GM18502 (cell line): ENCODE results near the gene SAPCD2.
A peak's percentile ranks its signal among the peaks of the same experiment; 100 is the strongest.
"Not testable (repeated sequence)": the region's sequence is repeated elsewhere in the genome, so short reads cannot be mapped to it uniquely, and the experiment has no call there.

Source experiments
- ATAC-seq: cut with Tn5 transposase; IDR thresholded peaks from one replicate; pipeline ENCODE4 v1.9.1; 2021; ENCODE audit warnings: mild to moderate bottlenecking; ENCODE audit not compliant: unreplicated experiment, poor library complexity

The SAPCD2 gene

GRCh38 chr9:137070201-137070905 lies at the start of gene SAPCD2:
Gene SAPCD2, minus strand, starts transcription at chr9:137070557. Its CDS starts 97 bp downstream, at chr9:137070460.
- ATAC-seq, result peak; percentile 76

- ATAC-seq, result not testable (repeated sequence)
These were observed 47.8 kb upstream of the SAPCD2 start for GRCh38 chr9:137118092-137118603.

- ATAC-seq, result no peak
These were observed 46.9 kb upstream of the SAPCD2 start for GRCh38 chr9:137117269-137117731.

- no peak for ATAC-seq
These were observed 46.4 kb upstream of the SAPCD2 start for GRCh38 chr9:137116728-137117127.

- no peak for ATAC-seq
These were observed 45.7 kb upstream of the SAPCD2 start for GRCh38 chr9:137116027-137116507.

GRCh38 chr9:137115394-137116026 lies 45.2 kb upstream of the SAPCD2 start:
- no peak for ATAC-seq

GRCh38 chr9:137114613-137115393 lies 44.4 kb upstream of the SAPCD2 start, which contains the start of gene DPP7:
Gene DPP7, minus strand, starts transcription at chr9:137114733. Its CDS starts 20 bp downstream, at chr9:137114713.
- ATAC-seq, result peak; percentile 67

GRCh38 chr9:137114220-137114612 lies 43.9 kb upstream of the SAPCD2 start:
- ATAC-seq, result no peak

- no peak for ATAC-seq
These were observed 43.2 kb upstream of the SAPCD2 start for GRCh38 chr9:137113385-137114159.

GRCh38 chr9:137112564-137113384 lies 42.4 kb upstream of the SAPCD2 start:
- no peak for ATAC-seq

GRCh38 chr9:137111788-137112563 lies 41.6 kb upstream of the SAPCD2 start:
- ATAC-seq, result no peak

GRCh38 chr9:137110911-137111787 lies 40.8 kb upstream of the SAPCD2 start:
- ATAC-seq, result no peak

- no peak for ATAC-seq
These were observed 40.0 kb upstream of the SAPCD2 start for GRCh38 chr9:137110147-137110910.

GRCh38 chr9:137109250-137110146 lies 39.1 kb upstream of the SAPCD2 start:
- ATAC-seq, result no peak

- ATAC-seq, result no peak
These were observed 38.4 kb upstream of the SAPCD2 start for GRCh38 chr9:137108608-137109249.
